Measurements from ENCODE around the gene SDK1. TPM values are rescaled to one million over a fixed set of nuclear protein-coding genes. Genes with fewer than 3 reads are reported as not detected.

Gene SDK1
- total and polyA plus RNA-seq, 7 donors: 0.31 to 2.4 (median 1.3) TPM

- no peak overlapping the region for H3K27ac ChIP-seq
- TF ChIP-seq, protein P1, sequence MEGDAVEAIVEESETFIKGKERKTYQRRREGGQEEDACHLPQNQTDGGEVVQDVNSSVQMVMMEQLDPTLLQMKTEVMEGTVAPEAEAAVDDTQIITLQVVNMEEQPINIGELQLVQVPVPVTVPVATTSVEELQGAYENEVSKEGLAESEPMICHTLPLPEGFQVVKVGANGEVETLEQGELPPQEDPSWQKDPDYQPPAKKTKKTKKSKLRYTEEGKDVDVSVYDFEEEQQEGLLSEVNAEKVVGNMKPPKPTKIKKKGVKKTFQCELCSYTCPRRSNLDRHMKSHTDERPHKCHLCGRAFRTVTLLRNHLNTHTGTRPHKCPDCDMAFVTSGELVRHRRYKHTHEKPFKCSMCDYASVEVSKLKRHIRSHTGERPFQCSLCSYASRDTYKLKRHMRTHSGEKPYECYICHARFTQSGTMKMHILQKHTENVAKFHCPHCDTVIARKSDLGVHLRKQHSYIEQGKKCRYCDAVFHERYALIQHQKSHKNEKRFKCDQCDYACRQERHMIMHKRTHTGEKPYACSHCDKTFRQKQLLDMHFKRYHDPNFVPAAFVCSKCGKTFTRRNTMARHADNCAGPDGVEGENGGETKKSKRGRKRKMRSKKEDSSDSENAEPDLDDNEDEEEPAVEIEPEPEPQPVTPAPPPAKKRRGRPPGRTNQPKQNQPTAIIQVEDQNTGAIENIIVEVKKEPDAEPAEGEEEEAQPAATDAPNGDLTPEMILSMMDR (IDR thresholded peaks at IDR 0.05): no peak
- H3K4me3 ChIP-seq: no peak overlapping the region
- ATAC-seq (no peak), DNase-seq (no peak)
- no peaks in the 10 kb centered on the region for H3K36me3 ChIP-seq (ENCODE audit: insufficient read depth in 1 of 2, low read depth in 1 of 2)
- 57 to 64% (median 60%) methylated on average over 9 of the region's 9 CpGs for WGBS, 3 donors
- no peaks in the 10 kb centered on the region for H3K4me1 ChIP-seq
- intact Hi-C loops (cut with DNase I): no loop called here
- peaks cover 0 to 5% (median 0%) of the 10 kb centered on the region in 3 donors for H3K27me3 ChIP-seq (ENCODE audit: insufficient read depth in 3 of 3, low read length in 2 of 3)
- peaks cover 6% of the 10 kb centered on the region for H3K9me3 ChIP-seq
These were observed 431.4 kb downstream of the SDK1 start for GRCh38 chr7:3732395-3733005.

DNA sequence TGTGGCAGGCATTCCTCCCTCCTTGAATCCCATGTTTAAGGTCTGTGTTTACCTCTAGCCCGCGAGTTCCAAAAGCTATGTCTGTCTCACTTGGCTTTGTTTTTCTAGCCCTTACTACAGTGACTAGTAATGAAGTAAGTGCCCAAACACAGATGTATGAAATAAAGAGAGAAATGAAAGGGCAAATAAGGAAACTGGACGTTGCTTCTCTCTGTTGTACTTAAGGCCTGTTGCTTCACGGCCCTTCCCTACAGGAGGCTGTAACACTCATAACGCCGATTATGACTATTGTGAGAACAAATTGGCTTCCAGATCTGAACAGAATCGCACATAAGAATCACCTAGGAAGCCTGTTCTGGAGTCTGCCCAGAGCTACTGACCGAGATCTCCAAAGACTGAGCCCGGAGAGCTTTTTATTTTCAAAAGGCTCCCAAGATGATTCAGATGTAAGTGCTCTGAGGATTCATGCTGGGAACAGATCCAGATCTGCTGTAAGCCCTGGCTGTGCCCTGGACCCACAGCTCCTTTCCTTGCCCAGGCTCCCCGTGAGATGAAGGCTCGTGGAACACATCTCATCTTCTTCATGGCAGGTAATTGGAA, 432.6 kb downstream of the SDK1 start:
- WGBS, 3 donors: 66 to 78% (median 67%) methylated on average over 11 of the region's 11 CpGs
- TF ChIP-seq, protein P1 (IDR thresholded peaks at IDR 0.05): no peak
- intact Hi-C loops (cut with DNase I): no loop called here
- Histone ChIP-seq H3K4me1 (no peaks in the 10 kb centered on the region), H3K36me3 (ENCODE audit: insufficient read depth in 1 of 2, low read depth in 1 of 2) (no peaks in the 10 kb centered on the region), H3K4me3 (no peak overlapping the region), H3K27ac (no peak overlapping the region), H3K27me3 (ENCODE audit: insufficient read depth in 3 of 3, low read length in 2 of 3) (peaks cover 0 to 8% (median 2%) of the 10 kb centered on the region in 3 donors), H3K9me3 (peaks cover 6% of the 10 kb centered on the region)
- no peak for ATAC-seq
- no peak for DNase-seq

DNA sequence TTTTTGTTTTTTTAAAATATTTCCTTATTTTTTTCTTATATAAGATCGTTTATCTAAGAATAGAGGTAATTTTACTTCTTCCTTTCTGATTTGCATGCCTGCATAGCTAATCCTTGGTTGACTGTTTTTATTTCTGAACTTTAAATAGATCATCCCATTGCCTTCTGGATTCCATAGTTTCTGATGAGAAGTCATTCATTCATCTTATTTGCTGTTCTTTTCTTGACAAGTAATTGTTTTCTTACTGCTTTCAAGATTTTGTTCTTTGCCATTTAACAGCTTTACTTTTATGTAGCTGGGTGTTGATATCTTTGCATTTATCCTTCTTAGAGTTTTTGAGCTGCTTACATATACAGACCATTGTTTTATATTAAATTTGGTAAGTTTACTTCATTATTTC, 437.9 kb downstream of the SDK1 start:
- Histone ChIP-seq H3K36me3 (ENCODE audit: insufficient read depth in 1 of 2, low read depth in 1 of 2) (no peaks in the 10 kb centered on the region), H3K4me1 (no peaks in the 10 kb centered on the region), H3K27ac (no peak overlapping the region), H3K9me3 (peaks cover 8% of the 10 kb centered on the region), H3K4me3 (no peak overlapping the region), H3K27me3 (ENCODE audit: insufficient read depth in 3 of 3, low read length in 2 of 3) (peaks cover 2 to 6% (median 4%) of the 10 kb centered on the region in 3 donors)
- TF ChIP-seq, protein P1 (IDR thresholded peaks at IDR 0.05): no peak
- intact Hi-C loops (cut with DNase I): no loop called here
- ATAC-seq (no peak), DNase-seq (no peak)
- 89 to 97% (median 92%) methylated on average over 1 of the region's 1 CpG for WGBS, 3 donors

DNA sequence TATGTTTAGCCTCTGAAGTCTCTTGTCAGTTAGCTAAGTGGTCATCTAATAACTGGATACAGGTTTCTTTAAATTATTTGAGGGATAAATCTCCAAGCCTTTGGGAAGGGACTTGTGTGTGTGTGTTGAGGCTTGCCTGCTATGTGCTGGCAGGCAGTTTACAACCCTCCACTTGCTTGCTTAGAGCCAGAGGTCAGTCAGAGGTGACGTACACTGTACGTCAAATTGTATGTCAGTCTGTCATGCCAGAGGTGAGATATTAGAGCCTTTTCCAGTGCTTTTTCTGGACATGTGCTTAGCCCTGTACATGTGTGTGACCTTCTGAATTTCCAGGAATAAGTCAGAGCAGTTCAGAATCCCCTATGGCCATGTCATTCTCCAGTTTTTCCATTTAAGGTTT, 438.9 kb downstream of the SDK1 start:
- H3K36me3 ChIP-seq (ENCODE audit: insufficient read depth in 1 of 2, low read depth in 1 of 2): no peaks in the 10 kb centered on the region
- no peak for DNase-seq
- H3K27me3 ChIP-seq (ENCODE audit: insufficient read depth in 3 of 3, low read length in 2 of 3): peaks cover 2 to 6% (median 4%) of the 10 kb centered on the region in 3 donors
- H3K27ac ChIP-seq: no peak overlapping the region
- 48 to 63% (median 53%) methylated on average over 2 of the region's 2 CpGs for WGBS, 3 donors
- peaks cover 8% of the 10 kb centered on the region for H3K9me3 ChIP-seq
- TF ChIP-seq, protein P1 (IDR thresholded peaks at IDR 0.05): no peak
- H3K4me3 ChIP-seq: no peak overlapping the region
- no peaks in the 10 kb centered on the region for H3K4me1 ChIP-seq
- ATAC-seq: no peak
- intact Hi-C loops (cut with DNase I): no loop called here

Data from psoas muscle (tissue), 8 donors.